ENCODE results near the gene OXSM. TPM values are rescaled to one million over a fixed set of nuclear protein-coding genes. Genes with fewer than 3 reads are reported as not detected.

Gene OXSM
- total RNA-seq, 1 donor from 2014 or later = 8.5 TPM

GRCh38 chr3:25803833-25804232 is 13.9 kb downstream of the OXSM start:
- no peak for DNase-seq (ENCODE audit: low read depth in 2 of 2)

GRCh38 chr3:25804676-25805075 is 14.8 kb downstream of the OXSM start:
- DNase-seq (ENCODE audit: low read depth in 2 of 2) = no peak

GRCh38 chr3:25812644-25813043 is 22.8 kb downstream of the OXSM start:
- no peak for DNase-seq (ENCODE audit: low read depth in 2 of 2)

- no peak for DNase-seq (ENCODE audit: low read depth in 2 of 2)
Observed at GRCh38 chr3:25817107-25817506, 27.2 kb downstream of the OXSM start.

- DNase-seq (ENCODE audit: low read depth in 2 of 2) = no peak
Observed at GRCh38 chr3:25817638-25818037, 27.7 kb downstream of the OXSM start.

- DNase-seq (ENCODE audit: low read depth in 2 of 2) = no peak
Observed at GRCh38 chr3:25818335-25818734, 28.4 kb downstream of the OXSM start.

- DNase-seq (ENCODE audit: low read depth in 2 of 2) = peak; percentile 75 to 87
Observed at GRCh38 chr3:25820366-25820765, 30.5 kb downstream of the OXSM start.

GRCh38 chr3:25820816-25821486 is 31.1 kb downstream of the OXSM start:
- DNase-seq (ENCODE audit: low read depth in 2 of 2) = no peak

- no peak for DNase-seq (ENCODE audit: low read depth in 2 of 2)
Observed at GRCh38 chr3:25821746-25822573, 32.1 kb downstream of the OXSM start.

- no peak for DNase-seq (ENCODE audit: low read depth in 2 of 2)
Observed at GRCh38 chr3:25823314-25823713, 33.4 kb downstream of the OXSM start.

GRCh38 chr3:25826510-25826909 is 36.6 kb downstream of the OXSM start:
- no peak for DNase-seq (ENCODE audit: low read depth in 2 of 2)

GRCh38 chr3:25830373-25831280 is 40.7 kb downstream of the OXSM start:
- no peak for DNase-seq (ENCODE audit: low read depth in 2 of 2)

GRCh38 chr3:25831578-25831977 is 41.7 kb downstream of the OXSM start:
- peak; percentile 5 to 37 for DNase-seq (ENCODE audit: low read depth in 2 of 2)

GRCh38 chr3:25834346-25834745 is 44.5 kb downstream of the OXSM start:
- no peak for DNase-seq (ENCODE audit: low read depth in 2 of 2)

- no peak for DNase-seq (ENCODE audit: low read depth in 2 of 2)
Observed at GRCh38 chr3:25836579-25836978, 46.7 kb downstream of the OXSM start.

- no peak for DNase-seq (ENCODE audit: low read depth in 2 of 2)
Observed at GRCh38 chr3:25837038-25837437, 47.1 kb downstream of the OXSM start.

- no peak for DNase-seq (ENCODE audit: low read depth in 2 of 2)
Observed at GRCh38 chr3:25840099-25840498, 50.2 kb downstream of the OXSM start.

- DNase-seq (ENCODE audit: low read depth in 2 of 2) = no peak
Observed at GRCh38 chr3:25843332-25843731, 53.4 kb downstream of the OXSM start.
